GM11168 (cell line): ENCODE measurements around the gene KIFAP3.
"Not testable (repeated sequence)": the region's sequence is repeated elsewhere in the genome, so short reads cannot be mapped to it uniquely, and the experiment has no call there.

Experiments used
- in situ Hi-C: fragments of 300-500 bp; cut with MboI; formaldehyde crosslinking; loops from one replicate; pipeline ENCODE4 v1.12.0; 2022; ENCODE audit warnings: low sequenced_read_pairs; ENCODE audit not compliant: unreplicated experiment

Gene KIFAP3

GRCh38 chr1:169893645-169894423, 180.7 kb downstream of the KIFAP3 start, which contains the start of gene SCYL3:
TSS of gene SCYL3 (minus strand) at chr1:169893896. CDS start at chr1:169888840, 5,056 bp downstream.
- in situ Hi-C loops, result no loop called here

DNA sequence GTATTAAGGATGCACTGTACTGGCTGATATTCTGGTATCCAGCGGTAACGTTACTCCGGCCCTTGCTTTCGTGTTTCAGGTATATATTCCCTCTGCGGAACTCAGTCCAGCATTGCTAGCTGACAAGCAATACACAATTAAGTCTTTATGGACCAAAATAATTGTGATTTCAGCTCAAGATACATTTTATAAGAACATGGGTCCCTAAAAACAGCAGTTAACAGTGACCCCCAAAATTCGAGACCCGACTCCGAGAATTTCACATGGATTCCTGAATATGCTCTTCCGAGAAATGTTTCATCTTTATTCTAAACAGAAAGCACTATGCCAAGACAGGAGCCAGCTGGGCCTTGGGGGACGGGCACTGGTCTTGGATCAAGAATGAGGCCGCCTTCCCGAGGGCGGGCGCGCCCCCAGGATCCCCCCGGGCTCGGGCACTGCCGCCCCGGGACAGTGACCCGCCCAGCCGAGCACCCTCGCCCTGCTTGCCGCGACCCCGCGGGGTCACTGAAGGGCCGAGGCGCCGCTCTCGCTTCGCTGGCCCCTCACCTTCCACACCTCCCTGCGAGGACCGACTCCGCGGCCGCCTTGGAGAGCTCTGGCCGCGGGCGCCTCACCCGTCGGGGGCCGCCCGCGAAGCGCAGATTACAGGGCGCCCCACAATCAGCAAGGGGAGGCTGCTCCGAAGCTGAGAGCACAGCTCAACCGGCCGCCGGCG, 181.4 kb downstream of the KIFAP3 start:
- in situ Hi-C loops, result no loop called here

GRCh38 chr1:169892176-169892926, 182.1 kb downstream of the KIFAP3 start:
- in situ Hi-C loops, result no loop called here

DNA sequence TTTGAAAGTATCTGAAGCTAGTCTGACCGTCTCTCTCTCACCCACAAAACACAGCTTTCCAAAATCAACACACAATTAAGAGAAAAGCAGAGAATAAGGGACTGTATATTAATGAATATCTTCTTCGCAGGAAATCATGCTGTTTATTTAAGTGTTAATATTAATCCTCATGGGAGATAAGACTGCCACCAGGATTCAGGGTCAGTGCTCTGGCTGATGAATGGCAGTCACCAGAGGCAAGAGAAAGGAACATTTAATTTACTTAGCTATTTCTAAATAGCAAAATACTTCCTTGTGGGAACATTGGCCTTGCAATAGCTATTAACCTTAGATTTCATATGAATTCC, 183.0 kb downstream of the KIFAP3 start:
- in situ Hi-C loops, result no loop called here

DNA sequence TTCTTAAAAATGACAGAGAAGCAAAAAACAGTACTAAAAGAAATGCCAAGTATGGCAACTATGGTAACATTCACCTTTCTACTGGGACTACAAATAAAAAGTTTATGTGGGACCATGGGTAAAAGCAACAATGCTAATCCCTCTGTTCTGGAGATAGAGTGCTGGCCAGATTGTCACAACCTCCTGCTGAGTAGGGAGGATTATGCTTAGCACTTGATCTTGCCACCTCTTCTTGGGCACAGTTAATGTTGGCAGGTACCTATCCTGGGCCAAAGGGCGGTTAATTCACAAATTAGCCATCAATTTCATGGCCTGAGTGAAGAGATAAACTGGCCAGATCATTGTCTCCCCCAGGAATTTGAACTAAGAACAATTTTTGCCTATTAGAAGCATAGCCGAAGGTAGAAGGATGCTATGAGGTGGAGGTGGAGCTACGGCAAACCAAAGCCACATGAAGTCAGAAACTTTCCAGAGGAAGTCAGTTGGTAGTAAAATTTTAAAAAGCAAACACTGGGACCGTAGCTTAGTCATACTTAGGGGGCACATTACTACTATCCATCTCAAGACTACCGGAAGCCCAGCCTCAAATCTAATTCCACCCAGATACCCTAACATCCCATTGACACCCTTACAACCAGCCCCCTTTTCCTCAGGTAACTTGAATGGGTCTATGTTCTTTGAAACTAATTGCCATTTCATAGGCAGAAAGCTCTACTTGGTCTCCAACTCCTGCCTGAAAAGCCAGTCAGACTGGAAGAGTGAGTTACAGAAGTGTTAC, 183.5 kb downstream of the KIFAP3 start:
- in situ Hi-C loops, result no loop called here

- in situ Hi-C loops, result no loop called here
These were observed 184.6 kb downstream of the KIFAP3 start for GRCh38 chr1:169889871-169890270.

- in situ Hi-C loops, result no loop called here
These were observed 187.6 kb downstream of the KIFAP3 start for GRCh38 chr1:169886931-169887330.

DNA sequence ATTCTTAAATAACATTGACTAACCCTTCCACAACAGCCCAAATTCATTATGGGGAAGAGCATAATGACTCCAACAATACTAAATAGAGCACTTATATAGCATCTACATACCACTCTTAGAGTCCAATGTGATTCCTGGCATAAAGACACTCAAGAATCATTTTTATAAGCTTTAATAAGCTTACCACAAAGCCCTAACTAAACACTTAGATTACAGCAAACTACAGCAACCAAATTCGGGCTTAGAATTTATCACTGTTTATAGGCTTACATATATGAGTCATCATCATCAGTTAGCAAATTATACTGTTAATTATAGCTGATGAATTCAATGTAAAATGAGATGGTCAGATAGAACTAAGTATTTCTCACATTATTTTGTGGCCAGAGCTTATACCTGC, 188.1 kb downstream of the KIFAP3 start:
- in situ Hi-C loops, result no loop called here

GRCh38 chr1:169885207-169885606, 189.3 kb downstream of the KIFAP3 start:
- in situ Hi-C loops, result no loop called here

GRCh38 chr1:169884634-169885033, 189.9 kb downstream of the KIFAP3 start:
- in situ Hi-C loops, result no loop called here

DNA sequence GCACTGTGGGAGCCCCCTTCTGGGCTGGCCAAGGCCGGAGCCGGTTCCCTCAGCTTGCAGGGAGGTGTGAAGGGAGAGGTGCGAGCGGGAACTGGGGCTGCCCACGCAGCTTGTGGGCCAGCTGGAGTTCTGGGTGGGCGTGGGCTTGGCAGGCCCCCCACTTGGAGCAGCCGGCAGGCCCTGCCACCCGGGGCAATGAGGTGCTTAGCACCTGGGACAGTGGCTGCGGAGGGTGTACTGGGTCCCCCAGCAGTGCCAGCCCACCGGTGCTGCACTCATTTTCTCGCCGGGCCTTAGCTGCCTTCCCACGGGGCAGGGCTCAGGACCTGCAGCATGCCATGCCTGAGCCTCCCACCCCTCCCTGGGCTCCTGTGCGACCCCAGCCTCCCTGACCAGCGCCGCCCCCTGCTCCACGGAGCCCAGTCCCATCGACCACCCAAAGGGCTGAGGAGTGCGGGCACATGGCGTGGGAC, 192.4 kb downstream of the KIFAP3 start:
- in situ Hi-C loops, result no loop called here

DNA sequence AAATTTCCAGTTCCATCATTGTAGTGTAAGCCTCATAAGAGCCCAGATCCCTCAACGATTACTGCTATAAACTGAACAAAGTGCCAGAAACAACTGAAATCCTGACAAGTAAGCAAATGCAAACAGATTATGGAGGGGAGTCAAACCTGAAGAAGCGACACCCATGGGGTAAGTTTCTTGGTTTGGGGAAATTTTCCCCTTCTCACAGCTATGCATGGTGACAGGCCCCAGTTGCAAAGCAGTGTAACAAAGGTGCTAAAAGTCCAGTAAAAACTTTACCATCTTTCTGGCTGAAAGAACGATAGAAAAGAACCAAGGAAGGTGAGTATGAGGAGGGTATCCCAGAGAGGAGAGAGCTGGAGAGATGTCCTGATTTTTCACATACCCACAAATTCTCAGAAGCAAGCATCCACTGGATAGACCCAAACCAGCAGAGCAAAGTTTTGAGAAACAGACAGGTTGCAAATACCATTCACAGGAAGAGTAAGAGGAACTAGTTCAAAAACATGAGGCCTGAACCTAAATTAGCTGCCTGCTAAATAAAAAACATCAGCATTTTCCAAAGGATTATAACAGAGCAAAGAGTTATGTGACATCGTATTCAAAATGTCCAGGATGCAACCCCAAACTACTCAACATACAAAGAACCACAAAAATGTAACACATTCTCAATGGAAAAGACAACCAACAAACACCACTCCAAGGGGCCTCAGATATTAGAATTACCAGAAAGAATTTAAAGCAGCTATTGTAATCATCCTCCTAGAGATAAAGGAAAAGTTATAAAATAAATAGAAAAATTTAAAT, 195.3 kb downstream of the KIFAP3 start:
- in situ Hi-C loops, result no loop called here

- in situ Hi-C loops, result no loop called here
These were observed 196.0 kb downstream of the KIFAP3 start for GRCh38 chr1:169878498-169878897.

- in situ Hi-C loops, result no loop called here
These were observed 196.5 kb downstream of the KIFAP3 start for GRCh38 chr1:169877800-169878491.

GRCh38 chr1:169874229-169874628, 200.3 kb downstream of the KIFAP3 start:
- in situ Hi-C loops, result no loop called here

DNA sequence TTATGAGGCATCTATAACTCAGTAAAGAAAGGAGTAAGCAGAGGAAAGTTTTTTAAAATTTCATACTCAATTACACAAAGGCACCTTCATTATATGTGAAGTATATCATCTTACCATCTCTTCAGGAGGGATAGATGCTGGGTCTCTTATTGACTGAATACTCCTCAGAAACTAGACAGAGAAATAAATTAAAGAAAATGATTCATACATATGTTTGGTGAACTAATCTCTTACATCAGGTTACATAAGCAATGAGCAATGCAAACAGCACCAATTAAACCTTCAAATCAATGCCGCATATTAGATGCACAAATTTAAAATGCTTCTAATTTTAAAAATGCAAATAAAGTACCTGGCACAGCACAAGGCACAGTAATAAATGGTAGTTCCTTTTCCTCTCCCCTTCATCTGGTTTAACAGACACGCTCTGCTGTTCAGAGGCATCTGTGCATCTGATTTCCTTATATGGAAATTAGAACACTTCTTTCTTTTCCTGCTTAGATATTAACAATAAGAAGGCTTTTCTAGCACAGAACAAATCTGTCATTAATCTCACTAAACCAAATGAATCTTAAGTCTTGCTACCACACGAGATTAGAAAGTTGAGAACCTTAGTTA, 200.8 kb downstream of the KIFAP3 start:
- in situ Hi-C loops, result no loop called here

GRCh38 chr1:169872906-169873305, 201.6 kb downstream of the KIFAP3 start:
- in situ Hi-C loops, result no loop called here

- in situ Hi-C loops, result not testable (repeated sequence)
These were observed 202.5 kb downstream of the KIFAP3 start for GRCh38 chr1:169871988-169872387.
